IPS-18c (cell line): ENCODE results near the gene UNC93A.
"Not testable (repeated sequence)": the region's sequence is repeated elsewhere in the genome, so short reads cannot be mapped to it uniquely, and the experiment has no call there.

ENCODE experiments used
- H3K4me3 ChIP-seq: 2 replicates; pipeline ENCODE4 v1.7.0; 2013; ENCODE audit warnings: low read depth, mild to moderate bottlenecking, low read length, moderate library complexity; ENCODE audit not compliant: insufficient read depth
- H3K9me3 ChIP-seq: one replicate; pipeline ENCODE4 v1.6.1; 2013; ENCODE audit warnings: mild to moderate bottlenecking, low read length, moderate library complexity; ENCODE audit not compliant: control insufficient read depth, insufficient read depth

The UNC93A gene

DNA sequence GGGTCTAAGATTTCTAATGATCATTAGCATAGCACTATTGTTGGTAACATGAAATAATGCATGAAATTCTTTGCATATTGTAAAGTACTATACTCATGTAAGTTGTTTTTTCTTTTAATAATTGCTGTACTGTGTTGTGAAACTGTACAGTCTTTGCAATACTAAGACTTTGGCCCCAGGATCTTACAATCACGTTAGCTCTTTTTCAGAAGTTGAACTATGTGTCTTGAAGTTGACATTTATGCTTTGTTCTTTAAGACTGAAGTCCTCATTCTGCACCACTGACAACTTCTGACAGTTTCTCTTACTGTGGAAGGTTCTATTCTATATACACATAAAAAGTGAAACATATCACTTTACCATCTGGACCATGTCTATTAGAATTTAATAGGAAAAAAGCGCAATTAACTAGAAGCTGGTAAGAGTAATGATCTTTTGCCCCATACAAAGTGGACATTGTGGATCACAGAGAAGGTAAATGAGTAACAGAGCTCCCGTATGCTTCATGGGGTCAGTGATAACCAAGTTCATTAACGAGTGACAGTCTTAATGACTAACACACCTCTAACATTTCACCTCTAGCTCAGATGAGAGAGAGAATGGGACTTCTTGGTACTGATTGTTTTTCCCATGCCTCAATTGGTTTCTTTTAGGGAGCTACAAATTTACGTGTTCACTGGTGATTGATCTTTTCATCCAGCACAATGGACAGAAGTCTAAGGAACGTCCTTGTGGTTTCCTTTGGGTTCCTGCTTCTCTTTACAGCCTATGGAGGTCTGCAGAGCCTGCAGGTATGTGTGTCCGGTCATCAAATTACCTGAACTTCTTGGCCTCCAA lies at the start of gene UNC93A:
UNC93A (plus strand) TSS at position 530 of the 837 bp plus-strand sequence; CDS start at position 705, 175 bp downstream.
- H3K9me3 ChIP-seq, result peaks cover 3% of the 10 kb centered on the region
- H3K4me3 ChIP-seq, result no peak within 1 kb of the TSS

DNA sequence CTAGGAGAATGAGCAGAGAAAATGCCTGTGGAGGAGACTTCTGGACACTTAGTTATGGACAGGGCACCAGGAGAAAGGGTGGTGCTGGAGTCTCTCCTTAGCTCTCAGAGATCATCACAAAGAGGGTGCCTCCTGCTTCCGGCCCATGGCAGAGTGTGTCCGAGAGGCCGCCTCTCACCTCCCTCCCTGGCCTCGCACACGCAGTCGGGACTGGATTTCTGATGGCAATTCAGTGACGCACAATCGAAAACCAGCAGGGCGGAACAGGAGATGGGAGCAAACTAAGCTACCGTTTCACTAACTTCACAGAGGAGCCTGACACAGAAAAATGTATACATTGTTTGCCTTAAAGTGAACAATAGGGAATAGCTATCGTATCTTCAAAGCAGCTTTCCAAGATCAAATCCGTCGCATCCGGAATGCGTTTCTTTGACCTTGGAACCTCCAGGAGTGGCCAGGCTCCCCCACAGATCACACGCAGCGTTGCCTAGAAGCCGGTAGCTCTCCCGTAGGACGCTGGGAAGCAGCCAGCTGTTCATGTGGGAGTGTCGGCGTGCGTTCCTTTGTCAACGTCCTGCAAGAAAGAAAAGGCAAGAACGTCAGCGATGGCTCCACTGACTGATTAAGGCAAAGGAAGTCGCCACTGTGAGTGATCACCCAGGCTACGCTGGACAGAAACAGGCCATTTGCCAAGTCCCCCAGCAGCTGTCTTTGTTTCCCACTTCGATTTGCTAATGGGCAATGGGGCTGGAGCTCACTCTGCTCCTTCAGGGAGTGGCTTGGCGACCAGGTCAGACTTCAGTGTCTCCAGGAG lies 49.6 kb upstream of the UNC93A start:
- H3K4me3 ChIP-seq, H3K9me3 ChIP-seq: not testable (repeated sequence)

DNA sequence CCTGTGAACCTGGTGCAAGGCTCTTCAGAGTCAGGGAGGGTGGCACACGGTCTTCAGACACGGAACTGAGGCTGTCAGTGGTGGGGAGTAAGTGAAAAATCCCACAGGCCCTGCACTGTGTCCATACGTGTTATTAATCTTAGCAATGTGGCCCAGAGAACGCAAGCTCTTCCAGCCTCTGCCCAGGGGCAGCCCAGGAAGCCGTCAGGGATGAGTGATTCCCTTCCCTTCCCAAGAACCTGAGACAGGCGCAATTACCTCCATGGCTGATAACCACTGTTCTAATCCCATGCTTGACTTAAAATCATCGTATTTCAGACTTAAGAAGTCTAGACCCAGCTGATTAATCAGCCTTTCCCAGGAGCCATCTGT lies 49.0 kb upstream of the UNC93A start:
- not testable (repeated sequence) for H3K9me3 ChIP-seq, H3K4me3 ChIP-seq

DNA sequence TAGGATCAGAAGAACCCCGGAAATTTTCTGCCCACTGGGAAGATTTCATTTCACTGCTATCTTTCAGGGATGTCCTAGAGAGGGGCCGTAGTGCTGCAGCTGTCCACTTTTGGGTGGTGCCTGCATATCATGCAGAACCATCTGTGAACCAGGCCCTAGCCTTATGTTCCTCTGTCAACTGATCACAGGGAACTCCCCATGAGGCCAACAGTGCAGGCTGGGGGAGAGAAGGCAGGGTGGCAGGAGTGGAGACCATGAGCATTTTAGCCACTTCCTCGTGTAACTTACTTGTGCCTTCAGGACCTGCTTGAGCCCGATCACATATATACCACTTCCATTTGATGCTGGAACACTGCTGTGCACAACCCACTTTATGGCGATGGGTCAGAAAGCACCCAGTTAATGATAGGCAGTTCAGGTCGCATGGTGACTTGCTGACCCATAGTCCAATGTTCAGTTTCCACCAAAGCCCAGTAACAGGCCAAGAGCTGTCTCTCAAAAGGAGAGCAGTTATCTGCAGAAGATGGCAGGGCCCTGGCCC lies 48.5 kb upstream of the UNC93A start:
- H3K9me3 ChIP-seq, H3K4me3 ChIP-seq: not testable (repeated sequence)

DNA sequence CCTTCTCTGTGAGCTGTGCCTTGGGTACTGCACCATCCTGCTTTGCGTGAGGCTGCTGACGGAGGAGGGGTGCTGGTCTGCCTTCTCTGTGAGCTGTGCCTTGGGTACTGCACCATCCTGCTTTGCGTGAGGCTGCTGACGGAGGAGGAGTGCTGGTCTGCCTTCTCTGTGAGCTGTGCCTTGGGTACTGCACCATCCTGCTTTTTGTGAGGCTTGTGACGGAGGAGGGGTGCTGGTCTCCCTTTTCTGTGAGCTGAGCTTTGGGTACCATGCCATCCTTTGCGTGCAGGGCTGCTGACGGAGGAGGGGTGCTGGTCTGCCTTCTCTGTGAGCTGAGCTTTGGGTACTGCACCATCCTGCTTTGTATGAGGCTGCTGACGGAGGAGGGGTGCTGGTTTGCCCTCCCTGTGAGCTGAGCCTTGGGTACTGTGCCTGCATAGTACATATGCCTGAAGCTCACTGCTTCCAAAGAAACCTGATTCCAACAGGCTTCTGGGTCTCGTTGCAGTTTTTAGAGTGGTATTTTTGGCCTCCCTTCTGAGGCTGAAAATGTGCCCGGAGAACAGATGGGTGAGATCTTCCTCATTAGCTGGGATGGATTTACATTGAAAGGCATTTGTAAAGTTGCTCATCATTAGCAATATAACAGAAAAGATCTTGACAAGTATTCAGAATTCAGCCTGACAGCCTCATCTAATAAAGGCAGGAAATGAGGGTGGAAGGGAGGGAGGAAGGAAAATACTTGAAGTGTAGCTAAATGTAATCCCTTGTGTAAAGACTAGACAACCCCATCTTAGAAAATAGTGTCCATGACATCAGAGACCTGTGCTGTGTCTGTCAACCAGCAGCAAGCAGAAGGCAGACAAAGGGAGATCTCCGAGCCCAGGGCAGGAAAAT lies 46.8 kb upstream of the UNC93A start:
- Histone ChIP-seq H3K4me3 (no peak overlapping the region), H3K9me3 (no peaks in the 10 kb centered on the region)

DNA sequence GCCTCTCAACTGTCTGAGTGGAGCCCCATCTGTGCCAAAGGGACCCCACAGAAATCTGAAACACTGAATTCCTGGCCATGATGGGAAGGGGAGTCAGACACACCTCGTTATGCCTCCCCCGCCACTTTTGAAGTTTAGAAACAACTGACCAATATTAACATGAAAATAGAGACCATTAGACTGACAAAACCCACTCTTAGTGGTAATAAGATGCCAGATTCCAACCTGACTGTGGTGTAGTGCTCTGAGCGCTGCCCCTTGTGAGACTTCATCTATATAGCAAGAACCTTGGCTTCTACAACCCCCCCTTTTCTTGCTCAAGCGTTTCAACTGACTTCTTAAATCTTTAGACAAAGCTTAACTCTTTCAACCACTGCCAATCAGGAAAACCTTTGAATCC lies 46.1 kb upstream of the UNC93A start:
- no peak overlapping the region for H3K4me3 ChIP-seq
- no peaks in the 10 kb centered on the region for H3K9me3 ChIP-seq

DNA sequence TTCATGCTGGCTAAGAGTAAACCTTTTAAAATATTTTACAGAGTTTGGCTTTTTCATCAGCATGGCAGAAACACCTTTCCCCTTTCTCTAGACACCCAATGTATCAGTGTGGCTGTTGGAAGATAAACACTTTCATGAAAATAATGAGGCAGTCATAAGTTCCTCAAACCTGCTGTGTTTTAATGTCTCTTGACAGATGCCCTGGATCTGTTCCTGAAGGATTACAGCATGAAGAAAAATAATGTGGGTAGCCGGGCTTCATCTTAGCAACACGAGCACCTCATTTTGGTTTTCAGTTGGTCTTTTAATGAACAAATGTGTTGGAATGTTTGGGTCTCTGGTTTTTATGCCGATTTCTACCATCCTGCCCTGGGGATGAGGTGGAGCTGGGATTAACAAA lies 45.5 kb upstream of the UNC93A start:
- H3K9me3 ChIP-seq, result no peaks in the 10 kb centered on the region
- H3K4me3 ChIP-seq, result no peak overlapping the region

DNA sequence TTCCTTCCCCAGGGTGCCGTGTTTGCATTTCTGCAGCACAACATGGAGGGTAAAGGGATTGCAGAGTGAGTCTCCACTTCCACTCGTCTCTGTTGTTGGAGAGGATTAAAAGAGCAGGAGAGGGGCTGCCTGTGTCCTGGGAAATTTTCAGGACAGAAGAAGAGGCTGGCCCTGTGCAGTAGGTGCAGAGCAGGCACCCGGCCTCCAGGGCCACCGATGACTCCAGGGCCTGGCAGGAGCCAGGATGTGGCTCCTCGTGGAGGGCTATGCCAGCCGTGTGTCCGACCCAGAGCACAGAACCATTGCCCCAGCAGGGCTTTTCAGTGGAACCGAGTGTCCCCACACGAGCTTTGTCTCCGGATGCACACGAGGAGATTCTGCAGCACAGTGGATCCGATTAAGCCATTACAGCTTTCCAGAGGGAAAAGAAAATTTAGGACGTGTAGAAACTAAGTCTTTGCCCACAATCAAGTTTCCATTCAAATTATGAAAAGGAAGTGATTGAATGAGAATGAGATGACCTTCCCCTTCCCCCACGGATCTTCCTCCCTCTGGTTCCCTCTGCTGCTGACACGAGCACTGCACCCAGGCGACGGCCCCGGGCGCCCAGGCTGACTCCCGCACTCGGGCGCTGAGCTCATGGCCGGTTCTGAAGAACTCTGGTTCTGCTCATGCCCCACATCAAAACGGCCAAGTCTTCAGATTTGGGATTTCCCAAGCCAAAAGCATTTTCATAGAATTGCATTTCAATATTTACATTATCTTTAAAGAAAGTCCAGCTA lies 43.1 kb upstream of the UNC93A start:
- Histone ChIP-seq H3K9me3 (no peaks in the 10 kb centered on the region), H3K4me3 (no peak overlapping the region)

DNA sequence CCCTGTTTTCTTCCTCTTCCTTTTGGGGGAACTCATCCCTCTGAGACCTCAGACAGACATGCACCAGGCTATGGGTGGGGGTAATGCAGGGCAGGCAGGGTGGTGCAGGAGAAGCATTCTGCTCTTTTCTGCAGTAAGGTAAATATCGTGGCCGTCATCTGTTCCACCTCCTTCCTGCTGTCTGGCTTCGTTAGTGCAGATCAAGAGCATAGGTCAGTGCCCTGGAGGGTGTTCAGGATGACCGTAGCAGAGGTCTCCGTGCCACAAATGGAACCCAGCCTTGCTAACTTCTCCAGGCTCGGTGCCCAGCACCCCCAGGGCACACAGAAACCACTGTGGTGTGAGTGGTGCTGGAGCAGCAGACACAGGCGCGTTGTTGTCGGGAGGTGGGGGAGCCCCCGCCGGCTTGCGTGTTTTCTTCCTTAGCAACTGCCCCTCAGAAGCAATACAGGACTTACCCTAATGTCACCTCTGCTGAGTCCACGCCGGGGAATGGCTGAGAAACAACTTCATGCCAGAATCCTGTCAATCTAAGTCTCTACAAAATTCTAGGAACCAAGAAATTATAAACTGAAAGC lies 42.1 kb upstream of the UNC93A start:
- H3K9me3 ChIP-seq, H3K4me3 ChIP-seq: not testable (repeated sequence)

DNA sequence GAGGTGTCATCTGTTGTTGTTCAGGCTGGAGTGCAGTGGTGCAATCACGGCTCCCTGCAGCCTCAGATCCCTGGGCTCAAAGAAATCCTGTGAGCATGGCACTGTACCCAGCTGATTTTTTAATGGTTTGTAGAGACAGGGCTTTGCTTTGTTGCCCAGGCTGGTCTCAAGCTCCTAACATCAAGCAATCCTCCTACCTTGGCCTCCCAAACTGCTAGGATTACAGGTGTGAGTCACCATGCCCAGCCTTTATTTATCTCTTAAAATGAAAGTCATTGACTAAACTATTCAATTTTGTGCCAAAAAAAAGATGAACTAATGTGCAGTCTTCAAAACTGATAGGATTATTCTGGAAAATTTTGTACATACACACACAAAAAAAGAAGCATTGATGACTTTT lies 38.8 kb upstream of the UNC93A start:
- no peak overlapping the region for H3K4me3 ChIP-seq
- H3K9me3 ChIP-seq, result peaks cover 5% of the 10 kb centered on the region

DNA sequence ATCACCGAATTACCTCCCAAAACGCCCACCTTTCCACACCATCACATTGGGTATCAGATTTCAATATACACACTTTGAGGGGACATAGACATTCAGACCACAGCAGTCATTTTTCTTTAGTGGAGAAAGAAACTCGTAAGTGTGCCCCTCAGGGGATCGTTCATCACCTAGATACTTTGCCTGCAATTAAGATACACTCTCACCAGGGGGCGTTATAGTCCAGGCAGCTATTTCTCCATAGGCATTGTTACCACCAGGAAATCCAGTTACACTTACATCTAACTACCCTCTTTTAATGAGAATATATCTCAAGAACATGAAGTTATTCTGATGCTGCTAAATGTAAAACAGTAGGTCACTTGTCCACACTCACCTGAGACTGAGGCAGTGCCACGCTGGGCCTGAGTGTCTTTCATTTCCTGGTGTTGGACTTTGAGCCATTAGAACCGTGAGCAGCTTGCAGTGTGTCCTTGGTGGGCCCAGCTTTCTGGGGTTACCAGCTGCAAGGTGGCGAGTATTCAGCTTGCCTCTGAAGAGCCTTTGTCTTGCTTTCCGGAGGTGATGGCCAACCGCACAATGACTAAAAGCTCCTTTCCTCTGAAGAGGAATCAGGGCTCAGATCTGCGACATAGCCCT lies 35.1 kb upstream of the UNC93A start:
- Histone ChIP-seq H3K4me3 (no peak overlapping the region), H3K9me3 (peaks cover 5% of the 10 kb centered on the region)

DNA sequence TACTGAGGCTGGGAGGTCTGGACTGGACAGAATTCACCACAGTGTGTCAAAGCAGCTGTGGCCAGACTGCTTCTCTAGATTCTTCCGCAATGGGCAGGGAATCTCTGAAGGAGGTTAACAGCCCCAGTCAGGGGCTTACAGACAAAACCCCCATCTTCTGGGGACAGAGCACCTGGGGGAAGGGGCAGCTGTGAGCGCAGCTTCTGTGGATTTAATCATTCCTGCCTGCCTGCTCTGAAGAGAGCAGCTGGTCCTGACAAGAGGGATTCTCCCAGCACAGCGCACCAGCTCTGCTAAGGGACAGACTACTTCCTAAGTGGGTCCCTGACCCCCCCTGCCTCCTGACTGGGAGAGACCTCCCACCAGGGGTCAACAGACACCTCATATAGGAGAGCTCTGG lies 32.5 kb upstream of the UNC93A start:
- Histone ChIP-seq H3K9me3 (peaks cover 5% of the 10 kb centered on the region), H3K4me3 (no peak overlapping the region)

DNA sequence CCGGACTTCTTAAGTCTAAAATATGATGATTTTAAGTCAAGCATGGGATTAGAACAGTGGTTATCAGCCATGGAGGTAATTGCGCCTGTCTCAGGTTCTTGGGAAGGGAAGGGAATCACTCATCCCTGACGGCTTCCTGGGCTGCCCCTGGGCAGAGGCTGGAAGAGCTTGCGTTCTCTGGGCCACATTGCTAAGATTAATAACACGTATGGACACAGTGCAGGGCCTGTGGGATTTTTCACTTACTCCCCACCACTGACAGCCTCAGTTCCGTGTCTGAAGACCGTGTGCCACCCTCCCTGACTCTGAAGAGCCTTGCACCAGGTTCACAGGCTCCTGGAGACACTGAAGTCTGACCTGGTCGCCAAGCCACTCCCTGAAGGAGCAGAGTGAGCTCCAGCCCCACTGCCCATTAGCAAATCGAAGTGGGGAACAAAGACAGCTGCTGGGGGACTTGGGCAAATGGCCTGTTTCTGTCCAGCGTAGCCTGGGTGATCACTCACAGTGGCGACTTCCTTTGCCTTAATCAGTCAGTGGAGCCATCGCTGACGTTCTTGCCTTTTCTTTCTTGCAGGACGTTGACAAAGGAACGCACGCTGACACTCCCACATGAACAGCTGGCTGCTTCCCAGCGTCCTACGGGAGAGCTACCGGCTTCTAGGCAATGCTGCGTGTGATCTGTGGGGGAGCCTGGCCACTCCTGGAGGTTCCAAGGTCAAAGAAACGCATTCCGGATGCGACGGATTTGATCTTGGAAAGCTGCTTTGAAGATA lies 24.9 kb upstream of the UNC93A start:
- not testable (repeated sequence) for H3K9me3 ChIP-seq

DNA sequence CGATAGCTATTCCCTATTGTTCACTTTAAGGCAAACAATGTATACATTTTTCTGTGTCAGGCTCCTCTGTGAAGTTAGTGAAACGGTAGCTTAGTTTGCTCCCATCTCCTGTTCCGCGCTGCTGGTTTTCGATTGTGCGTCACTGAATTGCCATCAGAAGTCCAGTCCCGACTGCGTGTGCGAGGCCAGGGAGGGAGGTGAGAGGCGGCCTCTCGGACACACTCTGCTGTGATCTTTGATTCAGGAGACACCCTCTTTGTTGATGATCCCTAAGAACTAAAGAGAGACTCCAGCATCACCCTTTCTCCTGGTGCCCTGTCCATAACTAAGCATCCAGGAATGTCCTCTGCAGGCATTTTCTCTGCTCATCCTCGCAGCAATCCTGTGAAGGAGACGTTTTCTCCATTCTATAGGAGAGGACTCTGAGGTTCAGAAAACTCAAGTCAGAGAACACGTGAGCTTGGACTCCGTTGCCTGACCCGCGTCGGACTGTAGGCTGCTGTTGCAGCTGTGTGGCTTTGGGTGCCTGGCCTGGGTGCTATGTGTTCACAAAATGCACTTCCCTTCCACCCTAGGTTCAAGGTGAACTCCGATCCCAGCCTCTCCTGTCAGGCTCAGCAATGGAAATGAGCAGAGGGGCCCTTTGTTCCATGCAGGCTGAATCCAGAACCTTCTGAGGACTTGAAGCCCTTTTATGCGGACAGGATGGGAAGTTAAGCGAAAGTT lies 24.1 kb upstream of the UNC93A start:
- Histone ChIP-seq H3K9me3 (no peaks in the 10 kb centered on the region), H3K4me3 (no peak overlapping the region)

More for the DNA sequence above, 24.9 kb upstream of the UNC93A start:
- not testable (repeated sequence) for H3K4me3 ChIP-seq

DNA sequence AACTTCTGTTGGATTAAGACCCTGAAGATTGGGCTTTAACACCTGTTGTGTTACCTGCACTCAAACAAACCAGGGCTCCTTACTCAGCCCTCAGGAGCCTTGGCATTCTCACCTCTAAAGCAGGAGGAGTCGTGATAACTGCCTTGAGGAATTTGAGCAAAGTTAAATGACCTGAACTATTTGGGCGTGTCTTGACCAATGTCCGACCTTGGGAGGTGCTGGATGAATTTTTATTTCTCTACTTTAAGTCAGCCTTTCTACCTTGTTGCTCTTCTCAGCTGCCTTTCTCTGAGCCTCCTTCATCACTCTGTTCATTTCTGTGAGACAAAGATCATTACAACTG lies 23.6 kb upstream of the UNC93A start:
- not testable (repeated sequence) for H3K4me3 ChIP-seq, H3K9me3 ChIP-seq
